SK-N-SH treated with all-trans-retinoic acid at 6 μM for 48 hours (cell line): ENCODE data around the gene PRELID3B.

ENCODE experiments used
- ATAC-seq: fragments of 200-7000 bp; cut with Tn5 transposase; 3 replicates; pipeline ENCODE4 v1.9.1; 2020; ENCODE audit warnings: mild to moderate bottlenecking, moderate library complexity
- ARNTL ChIP-seq: fragments of 450-650 bp; formaldehyde crosslinking; IDR thresholded peaks from 2 replicates; pipeline ENCODE4 v1.5.0; 2020; ENCODE audit warnings: low read depth, mild to moderate bottlenecking, moderate library complexity, borderline replicate concordance
- BACH2 ChIP-seq: fragments of 250-450 bp; sonication (Bioruptor Pico); IDR thresholded peaks from 2 replicates; pipeline ENCODE4 v1.9.0; 2021; ENCODE audit warnings: mild to moderate bottlenecking, borderline replicate concordance
- CREB5 ChIP-seq: fragments of 250-450 bp; sonication (Bioruptor Pico); IDR thresholded peaks from 2 replicates; pipeline ENCODE4 v1.5.1; 2020; ENCODE audit warnings: low read depth, mild to moderate bottlenecking, moderate library complexity
- CSDC2 ChIP-seq: fragments of 250-450 bp; sonication (Bioruptor Pico); IDR thresholded peaks from 2 replicates; pipeline ENCODE4 v1.5.0; 2020; ENCODE audit warnings: mild to moderate bottlenecking, moderate library complexity
- ESRRG ChIP-seq: fragments of 250-450 bp; sonication (Bioruptor Pico); IDR thresholded peaks from 2 replicates; pipeline ENCODE4 v1.6.1; 2021; ENCODE audit warnings: mild to moderate bottlenecking
- GLIS3 ChIP-seq: fragments of 250-450 bp; sonication (Bioruptor Pico); IDR thresholded peaks from 2 replicates; pipeline ENCODE4 v1.5.0; 2020; ENCODE audit warnings: mild to moderate bottlenecking, moderate library complexity
- ISL1 ChIP-seq: fragments of 250-450 bp; sonication (Bioruptor Pico); IDR thresholded peaks from 2 replicates; pipeline ENCODE4 v2.1.2; 2022; ENCODE audit warnings: mild to moderate bottlenecking, moderate library complexity
- OSR1 ChIP-seq: fragments of 250-450 bp; sonication (Bioruptor Pico); IDR thresholded peaks from 2 replicates; pipeline ENCODE4 v1.8.0; 2022; ENCODE audit warnings: moderate library complexity, mild to moderate bottlenecking, inconsistent platforms
- POU6F1 ChIP-seq: fragments of 250-450 bp; sonication (Bioruptor Pico); IDR thresholded peaks from 2 replicates; pipeline ENCODE4 v1.8.0; 2021; ENCODE audit warnings: low read depth, mild to moderate bottlenecking, moderate library complexity, borderline replicate concordance
- PPARA ChIP-seq: fragments of 250-450 bp; sonication (Bioruptor Pico); IDR thresholded peaks from 2 replicates; pipeline ENCODE4 v1.5.0; 2020; ENCODE audit warnings: mild to moderate bottlenecking, borderline replicate concordance
- RARB ChIP-seq: fragments of 250-450 bp; sonication (Bioruptor Pico); IDR thresholded peaks from 2 replicates; pipeline ENCODE4 v1.8.0; 2021; ENCODE audit warnings: mild to moderate bottlenecking, moderate library complexity
- SNAI2 ChIP-seq: fragments of 250-450 bp; sonication (Bioruptor Pico); IDR thresholded peaks from 2 replicates; pipeline ENCODE4 v1.5.0; 2020; ENCODE audit warnings: mild to moderate bottlenecking, moderate library complexity
- TOX ChIP-seq: fragments of 250-450 bp; sonication (Bioruptor Pico); IDR thresholded peaks from 2 replicates; pipeline ENCODE4 v1.8.0; 2021; ENCODE audit warnings: mild to moderate bottlenecking, moderate library complexity, borderline replicate concordance
- ZC3H10 ChIP-seq: fragments of 250-450 bp; sonication (Bioruptor Pico); IDR thresholded peaks from 2 replicates; pipeline ENCODE4 v1.5.1; 2021; ENCODE audit warnings: mild to moderate bottlenecking, moderate library complexity
- ZFP3 ChIP-seq: fragments of 250-450 bp; sonication (Bioruptor Pico); IDR thresholded peaks from 2 replicates; pipeline ENCODE4 v1.5.0; 2020; ENCODE audit warnings: mild to moderate bottlenecking, moderate library complexity
- ZFP30 ChIP-seq: fragments of 450-650 bp; formaldehyde crosslinking; IDR thresholded peaks from 2 replicates; pipeline ENCODE4 v1.5.0; 2022; ENCODE audit warnings: mild to moderate bottlenecking, moderate library complexity
- ZNF565 ChIP-seq: fragments of 450-650 bp; formaldehyde crosslinking; conservative IDR thresholded peaks from 2 replicates; pipeline ENCODE4 v1.5.0; 2020; ENCODE audit warnings: low read depth, mild to moderate bottlenecking, moderate library complexity
- ZNF70 ChIP-seq: fragments of 450-650 bp; formaldehyde crosslinking; IDR thresholded peaks from 2 replicates; pipeline ENCODE4 v1.5.0; 2020; ENCODE audit warnings: mild to moderate bottlenecking, moderate library complexity
- ZNF8 ChIP-seq: fragments of 450-650 bp; formaldehyde crosslinking; IDR thresholded peaks from 2 replicates; pipeline ENCODE4 v1.5.0; 2020; ENCODE audit warnings: mild to moderate bottlenecking, moderate library complexity
- TF ChIP-seq, protein P1 (sequence below): fragments of 250-450 bp; sonication (Bioruptor Pico); IDR thresholded peaks from 2 replicates; pipeline ENCODE4 v1.5.1; 2021; ENCODE audit warnings: mild to moderate bottlenecking, moderate library complexity
- TF ChIP-seq, protein P2 (sequence below): fragments of 250-450 bp; sonication (Bioruptor Pico); IDR thresholded peaks from 2 replicates; pipeline ENCODE4 v1.5.0; 2020; ENCODE audit warnings: mild to moderate bottlenecking, moderate library complexity
- TF ChIP-seq, protein P3 (sequence below): fragments of 250-450 bp; sonication (Bioruptor Pico); IDR thresholded peaks from 2 replicates; pipeline ENCODE4 v1.8.0; 2020; ENCODE audit warnings: mild to moderate bottlenecking, moderate library complexity, borderline replicate concordance

Gene PRELID3B

GRCh38 chr20:59019217-59019616, 23.4 kb downstream of the PRELID3B start, which contains the start of gene TUBB1:
Gene TUBB1 (plus strand): TSS chr20:59019429. CDS start chr20:59019523, 94 bp downstream.
- TF ChIP-seq ZFP30 (CRISPR knock-in tag) (no peak), RARB (no peak), ZC3H10 (CRISPR knock-in tag) (no peak), TOX (no peak), PPARA (no peak), ESRRG (CRISPR knock-in tag) (no peak), POU6F1 (CRISPR knock-in tag) (no peak), BACH2 (no peak), GLIS3 (CRISPR knock-in tag) (no peak), ZNF8 (CRISPR knock-in tag) (no peak), CSDC2 (CRISPR knock-in tag) (no peak), ARNTL (no peak), CREB5 (CRISPR knock-in tag) (no peak), OSR1 (CRISPR knock-in tag) (no peak)
- TF ChIP-seq, protein P1, sequence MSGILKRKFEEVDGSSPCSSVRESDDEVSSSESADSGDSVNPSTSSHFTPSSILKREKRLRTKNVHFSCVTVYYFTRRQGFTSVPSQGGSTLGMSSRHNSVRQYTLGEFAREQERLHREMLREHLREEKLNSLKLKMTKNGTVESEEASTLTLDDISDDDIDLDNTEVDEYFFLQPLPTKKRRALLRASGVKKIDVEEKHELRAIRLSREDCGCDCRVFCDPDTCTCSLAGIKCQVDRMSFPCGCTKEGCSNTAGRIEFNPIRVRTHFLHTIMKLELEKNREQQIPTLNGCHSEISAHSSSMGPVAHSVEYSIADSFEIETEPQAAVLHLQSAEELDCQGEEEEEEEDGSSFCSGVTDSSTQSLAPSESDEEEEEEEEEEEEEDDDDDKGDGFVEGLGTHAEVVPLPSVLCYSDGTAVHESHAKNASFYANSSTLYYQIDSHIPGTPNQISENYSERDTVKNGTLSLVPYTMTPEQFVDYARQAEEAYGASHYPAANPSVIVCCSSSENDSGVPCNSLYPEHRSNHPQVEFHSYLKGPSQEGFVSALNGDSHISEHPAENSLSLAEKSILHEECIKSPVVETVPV (CRISPR knock-in tag) = no peak
- ATAC-seq = no peak

GRCh38 chr20:59018817-59019216, 23.8 kb downstream of the PRELID3B start:
- ATAC-seq = no peak
- TF ChIP-seq ESRRG (CRISPR knock-in tag) = no peak
- TF ChIP-seq ZC3H10 (CRISPR knock-in tag) = no peak
- TF ChIP-seq, protein P2, sequence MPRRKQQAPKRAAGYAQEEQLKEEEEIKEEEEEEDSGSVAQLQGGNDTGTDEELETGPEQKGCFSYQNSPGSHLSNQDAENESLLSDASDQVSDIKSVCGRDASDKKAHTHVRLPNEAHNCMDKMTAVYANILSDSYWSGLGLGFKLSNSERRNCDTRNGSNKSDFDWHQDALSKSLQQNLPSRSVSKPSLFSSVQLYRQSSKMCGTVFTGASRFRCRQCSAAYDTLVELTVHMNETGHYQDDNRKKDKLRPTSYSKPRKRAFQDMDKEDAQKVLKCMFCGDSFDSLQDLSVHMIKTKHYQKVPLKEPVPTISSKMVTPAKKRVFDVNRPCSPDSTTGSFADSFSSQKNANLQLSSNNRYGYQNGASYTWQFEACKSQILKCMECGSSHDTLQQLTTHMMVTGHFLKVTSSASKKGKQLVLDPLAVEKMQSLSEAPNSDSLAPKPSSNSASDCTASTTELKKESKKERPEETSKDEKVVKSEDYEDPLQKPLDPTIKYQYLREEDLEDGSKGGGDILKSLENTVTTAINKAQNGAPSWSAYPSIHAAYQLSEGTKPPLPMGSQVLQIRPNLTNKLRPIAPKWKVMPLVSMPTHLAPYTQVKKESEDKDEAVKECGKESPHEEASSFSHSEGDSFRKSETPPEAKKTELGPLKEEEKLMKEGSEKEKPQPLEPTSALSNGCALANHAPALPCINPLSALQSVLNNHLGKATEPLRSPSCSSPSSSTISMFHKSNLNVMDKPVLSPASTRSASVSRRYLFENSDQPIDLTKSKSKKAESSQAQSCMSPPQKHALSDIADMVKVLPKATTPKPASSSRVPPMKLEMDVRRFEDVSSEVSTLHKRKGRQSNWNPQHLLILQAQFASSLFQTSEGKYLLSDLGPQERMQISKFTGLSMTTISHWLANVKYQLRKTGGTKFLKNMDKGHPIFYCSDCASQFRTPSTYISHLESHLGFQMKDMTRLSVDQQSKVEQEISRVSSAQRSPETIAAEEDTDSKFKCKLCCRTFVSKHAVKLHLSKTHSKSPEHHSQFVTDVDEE = no peak
- no peak for TF ChIP-seq ZFP3 (CRISPR knock-in tag)
- TF ChIP-seq ZNF8 (CRISPR knock-in tag) = no peak
- TF ChIP-seq BACH2 = no peak
- TF ChIP-seq OSR1 (CRISPR knock-in tag) = no peak
- no peak for TF ChIP-seq ZNF70 (CRISPR knock-in tag)
- TF ChIP-seq RARB = no peak
- no peak for TF ChIP-seq ZFP30 (CRISPR knock-in tag)
- TF ChIP-seq ZNF565 (CRISPR knock-in tag) = no peak
- TF ChIP-seq TOX = no peak

- TF ChIP-seq ZC3H10 (CRISPR knock-in tag) (no peak), ESRRG (CRISPR knock-in tag) (no peak), ISL1 (CRISPR knock-in tag) (no peak), CSDC2 (CRISPR knock-in tag) (no peak), SNAI2 (no peak), CREB5 (CRISPR knock-in tag) (no peak)
- TF ChIP-seq, protein P1 (CRISPR knock-in tag) = no peak
- TF ChIP-seq, protein P3, sequence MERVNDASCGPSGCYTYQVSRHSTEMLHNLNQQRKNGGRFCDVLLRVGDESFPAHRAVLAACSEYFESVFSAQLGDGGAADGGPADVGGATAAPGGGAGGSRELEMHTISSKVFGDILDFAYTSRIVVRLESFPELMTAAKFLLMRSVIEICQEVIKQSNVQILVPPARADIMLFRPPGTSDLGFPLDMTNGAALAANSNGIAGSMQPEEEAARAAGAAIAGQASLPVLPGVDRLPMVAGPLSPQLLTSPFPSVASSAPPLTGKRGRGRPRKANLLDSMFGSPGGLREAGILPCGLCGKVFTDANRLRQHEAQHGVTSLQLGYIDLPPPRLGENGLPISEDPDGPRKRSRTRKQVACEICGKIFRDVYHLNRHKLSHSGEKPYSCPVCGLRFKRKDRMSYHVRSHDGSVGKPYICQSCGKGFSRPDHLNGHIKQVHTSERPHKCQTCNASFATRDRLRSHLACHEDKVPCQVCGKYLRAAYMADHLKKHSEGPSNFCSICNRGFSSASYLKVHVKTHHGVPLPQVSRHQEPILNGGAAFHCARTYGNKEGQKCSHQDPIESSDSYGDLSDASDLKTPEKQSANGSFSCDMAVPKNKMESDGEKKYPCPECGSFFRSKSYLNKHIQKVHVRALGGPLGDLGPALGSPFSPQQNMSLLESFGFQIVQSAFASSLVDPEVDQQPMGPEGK (CRISPR knock-in tag) = no peak
- ATAC-seq = no peak
These were observed 24.9 kb downstream of the PRELID3B start for GRCh38 chr20:59017493-59018231.
